D721Med (cell line): ENCODE measurements around the gene MYBPC3.

Experiments used
- DNase-seq: peaks from one replicate; pipeline ENCODE4 v3.0.0; 2011; ENCODE audit warnings: low spot score; ENCODE audit not compliant: insufficient read length
- FAIRE-seq: peaks from 2 replicates; lab custom pipeline; 2011; peaks lifted over from hg19 to GRCh38; lab: Jason Lieb, UNC
- CTCF ChIP-seq: IDR thresholded peaks from 2 replicates; pipeline ENCODE4 v1.5.1; 2012; ENCODE audit warnings: mild to moderate bottlenecking, control low read depth; ENCODE audit not compliant: insufficient read depth; ENCODE audit errors: missing control alignments

MYBPC3 gene

GRCh38 chr11:47329987-47330931 is 22.2 kb downstream of the MYBPC3 start:
- TF ChIP-seq CTCF, result no peak
- FAIRE-seq (no peak), DNase-seq (no peak)

- DNase-seq (no peak), FAIRE-seq (no peak)
- TF ChIP-seq CTCF, result no peak
Observed at GRCh38 chr11:47329431-47329986, 23.0 kb downstream of the MYBPC3 start.

GRCh38 chr11:47328449-47329390 is 23.8 kb downstream of the MYBPC3 start:
- DNase-seq (no peak), FAIRE-seq (no peak)
- no peak for TF ChIP-seq CTCF

- FAIRE-seq (no peak), DNase-seq (no peak)
- no peak for TF ChIP-seq CTCF
Observed at GRCh38 chr11:47327949-47328348, 24.6 kb downstream of the MYBPC3 start.

- TF ChIP-seq CTCF, result no peak
- DNase-seq, result no peak
- FAIRE-seq, result no peak
Observed at GRCh38 chr11:47327025-47327424, 25.5 kb downstream of the MYBPC3 start.

GRCh38 chr11:47326198-47326597 is 26.3 kb downstream of the MYBPC3 start:
- DNase-seq (no peak), FAIRE-seq (no peak)
- no peak for TF ChIP-seq CTCF
